Activated T-helper 2 cell treated with anti-CD3 and anti-CD28 coated beads, Interferon-gamma antibody, Interleukin-2, Interleukin-4, amounts not matched to agents 10 μg/mL and 5 μg/mL and 100 μg/mL, durations not matched to agents 14 hours and 24 hours and 36 hours (primary cell): ENCODE data around the gene BAG1. TPM values are rescaled to one million over a fixed set of nuclear protein-coding genes. Genes with fewer than 3 reads are reported as not detected.
A peak's percentile ranks its signal among the peaks of the same experiment; 100 is the strongest.

ENCODE experiments used
- DNase-seq: peaks from one replicate; pipeline ENCODE4 v3.0.0; 2021; ENCODE audit warnings: low spot score
- H3K27ac Mint-ChIP-seq: one replicate; pipeline ENCODE4 v1.8.0; 2021; ENCODE audit warnings: mixed read lengths
- H3K27me3 Mint-ChIP-seq: one replicate; pipeline ENCODE4 v1.8.0; 2021; ENCODE audit warnings: low read depth, mixed read lengths
- H3K36me3 Mint-ChIP-seq: one replicate; pipeline ENCODE4 v1.8.0; 2021; ENCODE audit warnings: low read depth, mixed read lengths
- H3K4me1 Mint-ChIP-seq: one replicate; pipeline ENCODE4 v1.8.0; 2021; ENCODE audit warnings: low read depth, mixed read lengths
- H3K4me3 Mint-ChIP-seq: one replicate; pipeline ENCODE4 v1.8.0; 2021; ENCODE audit warnings: low read depth, mild to moderate bottlenecking, moderate library complexity, mixed read lengths
- H3K9me3 Mint-ChIP-seq: one replicate; pipeline ENCODE4 v1.8.0; 2021; ENCODE audit warnings: mixed read lengths
- intact Hi-C: fragments of 100-400 bp; cut with micrococcal nuclease; formaldehyde crosslinking; loops from one replicate; pipeline ENCODE4 v1.15.1; 2023
- total RNA-seq: library from RNA; stranded (reverse); gene quantifications from 2 replicates; pipeline ENCODE4 v1.2.3, GENCODE V29; 2022

BAG1 gene
- total RNA-seq, 1 donor from 2014 or later, result 68.9 TPM

DNA sequence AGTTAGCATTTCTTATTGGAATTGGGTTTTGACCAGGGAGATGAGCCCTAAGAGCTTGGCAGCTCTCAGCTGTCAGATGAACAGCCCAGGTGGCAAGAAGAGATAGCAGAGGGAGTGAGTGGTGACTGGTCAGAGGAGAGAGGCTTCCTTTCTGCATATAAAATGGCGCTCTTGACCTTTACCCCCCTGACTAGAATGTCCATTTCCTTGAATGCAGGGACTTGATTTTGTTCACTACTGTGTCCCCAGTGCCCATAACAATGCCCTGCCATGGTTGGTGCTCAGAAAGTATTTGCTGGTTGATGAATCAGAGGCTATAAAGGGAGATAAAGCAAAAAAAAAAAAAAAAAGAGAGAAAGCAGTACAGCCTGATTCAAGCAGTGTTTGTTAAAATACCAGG, 7.6 kb upstream of the BAG1 start:
- H3K27me3 Mint-ChIP-seq, result no peaks in the 10 kb centered on the region
- H3K4me1 Mint-ChIP-seq, result peaks cover 25% of the 10 kb centered on the region
- no peak overlapping the region for H3K27ac Mint-ChIP-seq
- no peaks in the 10 kb centered on the region for H3K9me3 Mint-ChIP-seq
- peaks cover 67% of the 10 kb centered on the region for H3K36me3 Mint-ChIP-seq
- intact Hi-C loops, result no loop called here
- DNase-seq, result no peak
- no peak overlapping the region for H3K4me3 Mint-ChIP-seq

DNA sequence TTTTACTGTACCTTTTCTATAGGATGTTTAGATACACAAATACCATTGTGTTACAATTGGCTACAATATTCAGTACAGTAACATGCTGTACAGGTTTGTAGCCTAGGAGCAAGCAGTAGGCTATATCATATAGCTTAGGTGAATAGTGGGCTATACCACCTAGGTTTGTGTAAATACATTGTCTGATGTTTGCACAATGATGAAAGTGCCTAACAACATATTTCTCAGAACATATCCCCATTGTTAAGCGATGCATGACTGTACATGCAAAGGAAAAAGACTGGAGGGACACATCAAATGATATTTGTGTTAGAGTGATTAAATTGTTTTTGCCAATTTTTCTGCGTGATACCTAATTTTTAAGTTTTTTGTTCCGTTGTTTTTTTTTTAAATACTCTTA, 5.6 kb upstream of the BAG1 start:
- Mint-ChIP-seq H3K9me3 (no peaks in the 10 kb centered on the region), H3K27me3 (no peaks in the 10 kb centered on the region), H3K36me3 (peaks cover 59% of the 10 kb centered on the region), H3K4me3 (no peak overlapping the region), H3K4me1 (peaks cover 37% of the 10 kb centered on the region), H3K27ac (no peak overlapping the region)
- DNase-seq, result no peak
- intact Hi-C loops, result no loop called here

DNA sequence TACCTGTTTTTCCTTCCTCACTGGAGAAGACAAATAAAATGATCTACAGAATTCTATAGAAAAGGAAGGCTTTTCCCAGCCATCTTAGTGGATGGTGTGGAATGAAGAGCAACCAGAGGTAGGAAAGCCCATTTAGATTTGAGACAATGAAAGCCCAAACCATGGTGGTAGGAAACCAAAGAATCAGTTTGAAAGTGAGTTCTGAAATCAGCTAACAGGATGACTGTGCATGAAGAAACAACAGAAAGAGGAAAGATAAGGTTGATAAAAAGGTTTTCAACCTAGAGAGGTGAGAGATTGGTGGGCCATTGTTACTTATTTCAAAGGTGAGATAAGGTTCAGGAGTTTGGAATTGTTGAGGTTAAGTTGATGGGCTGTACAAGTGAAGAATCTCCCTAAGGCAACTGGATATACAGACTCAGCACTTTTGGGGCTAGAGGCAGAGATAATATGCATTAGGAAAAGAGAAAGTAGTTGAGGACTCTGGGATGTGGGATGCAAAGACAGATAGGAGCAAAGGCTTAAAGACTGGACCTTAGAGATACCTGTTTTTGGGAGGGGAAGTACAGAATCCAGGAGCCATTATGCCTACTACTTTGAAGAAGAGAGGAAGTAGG, 2.8 kb upstream of the BAG1 start:
- Mint-ChIP-seq H3K27me3 (no peaks in the 10 kb centered on the region), H3K9me3 (no peaks in the 10 kb centered on the region), H3K36me3 (peaks cover 55% of the 10 kb centered on the region), H3K4me3 (peak overlapping the region; percentile 92), H3K4me1 (peaks cover 43% of the 10 kb centered on the region), H3K27ac (peak overlapping the region; percentile 48)
- DNase-seq, result no peak
- intact Hi-C loops, result no loop called here

DNA sequence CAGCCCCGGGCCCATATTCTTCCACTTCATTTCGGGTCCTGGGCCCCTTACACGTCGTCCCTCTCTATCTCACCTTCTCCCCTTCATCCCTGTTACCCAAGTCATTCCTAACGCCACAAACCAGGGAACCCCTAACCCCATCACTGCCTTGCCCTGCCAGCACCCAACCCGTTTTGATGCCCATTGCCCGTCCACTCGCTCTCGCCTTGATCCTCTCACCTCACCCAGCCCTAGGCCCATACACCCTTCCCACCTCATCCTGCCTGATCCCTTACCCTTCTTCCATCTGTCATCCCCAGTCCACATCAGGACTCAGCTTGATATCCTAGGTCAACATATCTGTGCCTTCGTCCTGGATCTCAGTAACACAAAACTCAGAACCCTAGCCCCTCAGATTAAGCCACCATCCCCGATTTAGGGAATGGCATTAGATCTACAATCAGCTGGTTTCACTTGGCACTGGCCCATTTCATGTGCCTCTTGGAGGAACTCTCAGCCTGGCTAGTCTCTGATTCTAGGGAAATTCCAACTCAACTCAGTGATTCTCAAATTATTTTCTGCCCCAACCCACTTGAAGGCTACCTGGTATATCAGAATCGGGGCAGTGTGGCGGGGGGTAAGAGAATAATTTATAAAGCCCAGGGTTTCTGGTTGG, 830 bp upstream of the BAG1 start:
- peaks cover 53% of the 10 kb centered on the region for H3K36me3 Mint-ChIP-seq
- H3K4me3 Mint-ChIP-seq, result peak overlapping the region; percentile 92
- H3K4me1 Mint-ChIP-seq, result peaks cover 39% of the 10 kb centered on the region
- H3K9me3 Mint-ChIP-seq, result no peaks in the 10 kb centered on the region
- no peak for DNase-seq
- intact Hi-C loops, result no loop called here
- H3K27ac Mint-ChIP-seq, result peak overlapping the region; percentile 87
- no peaks in the 10 kb centered on the region for H3K27me3 Mint-ChIP-seq

DNA sequence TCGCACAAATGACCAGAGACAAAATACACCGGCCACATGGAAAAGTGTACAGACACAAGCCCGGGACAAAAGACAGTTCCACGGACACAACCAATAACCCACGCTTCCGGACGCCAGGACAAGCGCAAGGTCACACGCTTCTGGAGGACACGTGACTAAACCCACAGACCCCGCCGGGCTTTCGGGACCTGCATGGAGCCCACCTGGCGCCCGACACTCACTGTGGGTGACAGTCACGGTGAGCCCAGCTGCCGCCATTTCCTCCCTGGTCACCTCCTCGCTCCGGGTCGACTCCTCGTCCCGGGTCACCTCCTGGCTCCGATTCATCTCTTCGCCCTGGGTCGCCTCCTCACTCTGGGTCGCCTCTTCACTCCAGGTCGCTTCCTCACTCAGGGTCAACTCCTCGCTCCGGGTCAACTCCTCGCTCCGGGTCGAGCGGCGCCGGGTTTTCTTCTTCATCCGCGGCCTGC, 470 bp downstream of the BAG1 start:
- peaks cover 43% of the 10 kb centered on the region for H3K4me1 Mint-ChIP-seq
- peak overlapping the region; percentile 98 for H3K4me3 Mint-ChIP-seq
- H3K9me3 Mint-ChIP-seq, result no peaks in the 10 kb centered on the region
- intact Hi-C loops, result loop anchor here (1.0 kb wide), 6 partner anchors 26 to 239 kb away; partner anchors contain the start of genes B4GALT1, DNAJA1, NFX1 and SMU1
- H3K36me3 Mint-ChIP-seq, result peaks cover 61% of the 10 kb centered on the region
- H3K27ac Mint-ChIP-seq, result peak overlapping the region; percentile 96
- no peaks in the 10 kb centered on the region for H3K27me3 Mint-ChIP-seq
- DNase-seq, result peak; percentile 39

DNA sequence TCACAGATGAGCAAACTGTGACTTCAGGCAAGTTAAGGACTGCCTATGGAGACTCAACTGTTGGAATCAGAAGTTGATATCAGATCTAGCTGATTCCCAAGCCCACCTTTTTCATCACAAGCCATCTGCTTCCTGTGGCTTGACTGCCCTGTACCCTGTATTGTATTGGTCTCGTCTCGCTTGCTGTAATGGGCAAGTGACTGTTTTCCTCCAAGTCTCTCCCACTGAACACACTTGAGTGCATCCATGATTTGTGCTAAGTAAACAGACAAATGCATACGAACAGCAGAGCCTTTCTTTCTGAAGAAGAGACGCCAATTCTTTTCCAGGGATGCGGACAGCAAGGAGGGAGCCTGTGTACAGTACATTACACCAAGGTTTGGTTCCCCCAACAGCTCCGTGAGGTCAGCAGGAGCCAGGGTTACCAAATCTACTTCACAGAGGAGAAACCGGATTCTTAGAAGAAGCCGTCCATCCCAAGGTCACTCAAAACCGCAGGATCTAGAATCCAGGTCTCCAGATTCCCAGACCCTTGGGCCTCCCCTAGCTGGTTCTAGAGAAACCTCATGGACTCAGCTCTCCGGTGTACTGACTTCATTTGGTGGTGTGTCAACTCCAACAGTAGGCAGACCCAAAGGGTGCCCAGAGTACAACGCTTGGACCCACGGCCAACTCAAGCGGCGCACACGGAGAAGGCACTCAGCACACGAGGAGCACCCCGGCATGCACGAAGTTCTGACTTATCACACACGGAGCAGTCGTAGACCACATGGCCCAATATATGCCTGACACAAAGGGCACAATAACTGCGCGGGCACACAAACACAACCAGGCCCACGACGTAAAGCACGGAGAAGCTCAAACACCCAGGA, 1.1 kb downstream of the BAG1 start:
- Mint-ChIP-seq H3K27me3 (no peaks in the 10 kb centered on the region), H3K36me3 (peaks cover 62% of the 10 kb centered on the region), H3K27ac (peak overlapping the region; percentile 96), H3K9me3 (no peaks in the 10 kb centered on the region), H3K4me1 (peaks cover 44% of the 10 kb centered on the region), H3K4me3 (peak overlapping the region; percentile 98)
- intact Hi-C loops, result loop anchor here (1.0 kb wide), 6 partner anchors 27 to 238 kb away; partner anchors contain the start of genes B4GALT1, DNAJA1, NFX1 and SMU1
- DNase-seq, result no peak

DNA sequence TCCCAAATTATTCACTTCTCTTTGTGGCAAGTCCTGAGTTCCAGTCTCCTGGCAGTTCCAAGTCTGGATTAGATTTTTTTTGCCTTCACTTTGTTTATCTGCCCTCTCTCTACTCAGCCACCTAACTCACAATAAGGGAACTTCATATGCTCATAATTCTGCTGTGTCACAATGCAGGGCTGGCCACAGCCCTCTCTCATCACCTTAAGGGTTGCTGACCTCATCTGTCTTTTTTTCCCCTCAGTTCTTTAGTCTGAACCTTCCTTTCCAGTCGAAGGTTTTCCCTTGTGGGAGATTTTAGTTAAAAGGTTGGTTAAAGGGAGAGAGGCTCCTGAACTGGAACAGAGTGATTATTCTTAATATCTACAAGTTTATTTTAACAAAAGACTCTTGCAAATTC, 4.1 kb downstream of the BAG1 start:
- Mint-ChIP-seq H3K4me1 (peaks cover 22% of the 10 kb centered on the region), H3K36me3 (peaks cover 70% of the 10 kb centered on the region), H3K4me3 (no peak overlapping the region), H3K27me3 (no peaks in the 10 kb centered on the region), H3K9me3 (no peaks in the 10 kb centered on the region), H3K27ac (no peak overlapping the region)
- intact Hi-C loops, result no loop called here
- DNase-seq, result no peak

DNA sequence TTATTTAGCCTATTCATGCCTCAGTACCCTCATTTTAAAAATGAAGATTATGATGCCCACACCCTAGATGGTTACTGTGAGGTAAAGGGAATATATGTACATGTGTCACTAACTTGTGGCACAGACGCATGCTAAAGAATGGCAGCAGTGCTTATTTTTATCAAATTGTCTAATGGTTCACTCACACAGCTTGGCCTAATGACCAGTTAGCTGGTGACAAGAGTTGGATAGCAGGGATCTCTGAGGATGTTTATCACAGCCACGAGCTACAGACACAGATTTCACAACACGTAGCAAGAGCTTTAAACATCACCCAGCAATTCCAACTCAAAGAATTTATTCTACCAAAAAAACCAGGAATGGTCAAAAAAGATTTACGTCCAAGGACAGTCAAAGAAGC, 7.2 kb downstream of the BAG1 start:
- intact Hi-C loops, result no loop called here
- peaks cover 79% of the 10 kb centered on the region for H3K36me3 Mint-ChIP-seq

DNA sequence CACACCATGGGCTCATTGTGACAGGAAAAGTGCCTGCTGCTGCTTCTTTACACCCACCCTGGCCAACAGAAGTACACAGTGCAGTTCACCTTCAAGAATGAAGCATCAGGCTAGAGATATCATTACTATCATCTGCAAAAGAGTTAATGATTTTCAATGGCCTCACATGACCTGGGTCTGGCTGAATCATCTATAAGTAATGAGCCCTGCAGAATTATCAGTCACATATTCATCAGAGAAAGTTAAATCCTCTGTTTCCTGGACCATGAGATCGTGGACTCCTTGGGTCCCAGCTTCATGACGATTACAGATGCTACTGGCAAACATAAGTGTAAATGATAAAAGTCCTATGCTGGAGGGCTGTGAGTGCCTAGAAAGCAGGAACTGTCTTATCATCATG, 8.3 kb downstream of the BAG1 start:
- Mint-ChIP-seq H3K4me1 (peaks cover 10% of the 10 kb centered on the region), H3K9me3 (no peaks in the 10 kb centered on the region), H3K27me3 (no peaks in the 10 kb centered on the region), H3K4me3 (no peak overlapping the region), H3K27ac (no peak overlapping the region), H3K36me3 (peaks cover 72% of the 10 kb centered on the region)
- intact Hi-C loops, result no loop called here
- no peak for DNase-seq

More for the DNA sequence above, 7.2 kb downstream of the BAG1 start:
- Mint-ChIP-seq H3K4me1 (peaks cover 13% of the 10 kb centered on the region), H3K4me3 (no peak overlapping the region), H3K27ac (no peak overlapping the region), H3K9me3 (no peaks in the 10 kb centered on the region), H3K27me3 (no peaks in the 10 kb centered on the region)
- no peak for DNase-seq

DNA sequence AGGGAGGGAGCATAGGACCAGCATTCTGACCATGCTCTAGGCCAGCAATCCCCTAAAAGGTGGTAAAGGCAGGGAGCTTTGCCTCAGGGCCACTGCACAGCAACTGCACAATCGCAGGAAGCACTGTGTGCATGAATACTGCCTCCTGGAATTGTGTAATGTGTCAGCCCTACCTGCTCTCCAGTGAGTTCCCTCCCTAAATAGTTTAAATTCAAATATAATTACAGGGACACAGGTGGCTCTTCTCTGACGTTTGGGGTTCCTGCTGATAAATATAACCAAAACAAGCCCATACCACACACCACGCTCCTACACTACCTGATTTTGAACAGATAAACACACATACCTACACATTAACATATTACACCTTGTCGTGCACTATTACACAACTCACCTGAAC, 9.0 kb downstream of the BAG1 start:
- intact Hi-C loops, result no loop called here
- no peak for DNase-seq
- Mint-ChIP-seq H3K4me3 (no peak overlapping the region), H3K9me3 (no peaks in the 10 kb centered on the region), H3K27ac (no peak overlapping the region), H3K4me1 (peaks cover 6% of the 10 kb centered on the region), H3K36me3 (peaks cover 64% of the 10 kb centered on the region), H3K27me3 (no peaks in the 10 kb centered on the region)

DNA sequence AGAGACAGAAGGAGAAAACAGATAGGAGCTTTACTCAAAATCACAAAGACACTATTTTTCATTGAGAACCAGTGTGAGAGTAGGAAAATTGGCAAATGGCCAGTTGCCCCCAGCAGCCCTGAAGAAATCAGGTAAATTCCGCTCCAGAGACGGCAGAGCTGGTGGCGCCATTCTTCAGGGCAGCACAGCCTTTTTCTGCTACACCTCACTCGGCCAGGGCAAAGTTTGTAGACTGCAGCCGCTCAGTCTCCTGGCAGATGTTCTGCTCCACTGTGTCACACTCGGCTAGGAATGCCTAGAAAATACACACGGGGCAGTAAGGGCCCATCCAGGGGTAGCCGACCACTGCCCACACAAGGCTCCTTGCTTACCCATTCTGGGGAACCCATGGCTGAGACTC, 9.5 kb downstream of the BAG1 start:
- no peak overlapping the region for H3K4me3 Mint-ChIP-seq
- intact Hi-C loops, result no loop called here
- H3K4me1 Mint-ChIP-seq, result peaks cover 6% of the 10 kb centered on the region
- no peaks in the 10 kb centered on the region for H3K9me3 Mint-ChIP-seq
- H3K27ac Mint-ChIP-seq, result no peak overlapping the region
- DNase-seq, result no peak
- H3K36me3 Mint-ChIP-seq, result peaks cover 61% of the 10 kb centered on the region
- no peaks in the 10 kb centered on the region for H3K27me3 Mint-ChIP-seq

DNA sequence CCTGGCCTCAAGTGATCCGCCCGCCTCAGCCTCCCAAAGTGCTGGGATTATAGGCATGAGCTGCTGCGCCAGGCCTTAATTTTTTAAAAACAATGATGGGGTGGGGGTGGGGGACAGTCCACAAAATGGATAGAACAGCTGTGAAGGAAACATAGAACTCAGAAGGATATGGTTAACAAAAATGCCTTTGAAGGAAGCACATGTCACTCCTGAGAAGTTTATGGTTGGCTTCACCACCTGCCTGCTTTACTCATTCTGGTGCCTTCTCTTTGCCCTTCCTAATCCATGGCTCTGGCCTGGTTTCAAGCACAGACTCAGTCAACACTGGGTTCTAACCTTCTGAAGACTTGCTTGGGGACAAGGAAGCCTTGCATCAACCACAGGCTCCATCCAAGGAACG, 10.3 kb downstream of the BAG1 start:
- Mint-ChIP-seq H3K27ac (no peak overlapping the region), H3K36me3 (peaks cover 56% of the 10 kb centered on the region)
- intact Hi-C loops, result no loop called here

More for the DNA sequence above, 10.3 kb downstream of the BAG1 start:
- Mint-ChIP-seq H3K9me3 (no peaks in the 10 kb centered on the region), H3K4me3 (no peak overlapping the region), H3K27me3 (no peaks in the 10 kb centered on the region), H3K4me1 (peaks cover 2% of the 10 kb centered on the region)
- no peak for DNase-seq
